HG03095 (cell line): Measurements from ENCODE around the gene BCDIN3D.
"Not testable (repeated sequence)": the region's sequence is repeated elsewhere in the genome, so short reads cannot be mapped to it uniquely, and the experiment has no call there.

Experiments used
- ATAC-seq: cut with Tn5 transposase; IDR thresholded peaks from one replicate; pipeline ENCODE4 v1.9.1; 2021; ENCODE audit warnings: moderate library complexity; ENCODE audit not compliant: unreplicated experiment

BCDIN3D gene

GRCh38 chr12:49863946-49864797, 21.3 kb upstream of the BCDIN3D start:
- no peak for ATAC-seq

DNA sequence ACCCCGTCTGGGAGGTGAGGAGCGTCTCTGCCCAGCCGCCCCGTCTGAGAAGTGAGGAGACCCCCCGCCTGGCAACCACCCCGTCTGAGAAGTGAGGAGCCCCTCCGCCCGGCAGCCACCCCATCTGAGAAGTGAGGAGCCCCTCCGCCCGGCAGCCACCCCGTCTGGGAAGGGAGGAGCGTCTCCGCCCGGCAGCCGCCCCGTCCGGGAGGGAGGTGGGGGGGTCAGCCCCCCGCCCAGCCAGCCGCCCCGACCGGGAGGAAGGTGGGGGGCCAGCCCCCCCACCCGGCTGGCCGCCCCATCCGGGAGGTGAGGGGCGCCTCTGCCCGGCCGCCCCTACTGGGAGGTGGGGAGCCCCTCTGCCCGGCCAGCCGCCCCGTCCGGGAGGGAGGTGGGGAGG, 18.0 kb upstream of the BCDIN3D start:
- not testable (repeated sequence) for ATAC-seq

- ATAC-seq = not testable (repeated sequence)
These were observed 13.0 kb upstream of the BCDIN3D start for GRCh38 chr12:49855890-49856289.

- no peak for ATAC-seq
These were observed 12.1 kb upstream of the BCDIN3D start for GRCh38 chr12:49854976-49855375.

GRCh38 chr12:49853671-49854070, 10.8 kb upstream of the BCDIN3D start:
- ATAC-seq = no peak

- no peak for ATAC-seq
These were observed 4.3 kb upstream of the BCDIN3D start for GRCh38 chr12:49847161-49847560.

DNA sequence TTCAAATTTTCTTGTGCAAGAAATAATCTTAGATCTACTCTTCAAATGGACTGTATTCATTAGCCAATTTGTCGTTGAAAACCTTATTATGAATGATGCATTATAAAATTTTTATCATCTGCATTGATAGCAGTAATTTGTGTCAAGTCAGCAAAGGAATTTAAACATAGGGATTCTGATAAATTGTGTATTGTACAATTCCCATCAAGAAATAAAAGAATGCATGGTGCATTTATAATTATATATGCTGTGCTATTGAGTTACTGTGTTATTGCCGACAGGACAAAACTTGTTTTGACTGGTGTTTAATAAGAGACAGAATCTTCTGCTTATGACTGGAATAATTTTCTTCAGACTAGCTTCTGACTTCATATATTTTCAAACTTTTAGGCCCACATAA, 3.1 kb upstream of the BCDIN3D start:
- ATAC-seq = no peak

DNA sequence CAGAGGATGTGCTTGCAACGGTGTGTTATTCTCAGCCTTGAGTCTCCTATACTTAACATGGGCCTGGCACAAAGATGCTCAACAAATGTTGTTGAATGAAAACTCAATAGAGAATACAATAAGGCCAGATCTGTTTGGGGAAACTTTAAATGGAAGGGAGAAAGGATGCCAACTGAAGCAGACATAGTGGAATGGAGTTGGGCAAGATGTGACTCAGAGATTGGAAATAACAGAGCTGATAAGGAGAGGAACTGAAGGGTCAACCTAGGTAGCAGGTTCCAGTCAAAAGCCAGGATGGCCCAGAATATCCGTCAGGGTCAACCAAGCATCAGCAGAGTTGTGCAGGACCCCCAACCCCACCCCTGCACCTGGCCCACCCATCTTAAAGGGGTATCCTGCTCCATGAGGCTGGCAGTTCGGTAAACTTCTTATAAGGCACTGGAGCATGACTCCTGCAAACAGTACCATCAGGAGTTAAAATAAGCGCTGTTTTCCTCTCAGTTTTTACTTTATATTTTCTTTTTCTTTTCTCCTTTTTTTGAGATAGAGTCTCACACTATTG, 1.1 kb upstream of the BCDIN3D start:
- no peak for ATAC-seq

DNA sequence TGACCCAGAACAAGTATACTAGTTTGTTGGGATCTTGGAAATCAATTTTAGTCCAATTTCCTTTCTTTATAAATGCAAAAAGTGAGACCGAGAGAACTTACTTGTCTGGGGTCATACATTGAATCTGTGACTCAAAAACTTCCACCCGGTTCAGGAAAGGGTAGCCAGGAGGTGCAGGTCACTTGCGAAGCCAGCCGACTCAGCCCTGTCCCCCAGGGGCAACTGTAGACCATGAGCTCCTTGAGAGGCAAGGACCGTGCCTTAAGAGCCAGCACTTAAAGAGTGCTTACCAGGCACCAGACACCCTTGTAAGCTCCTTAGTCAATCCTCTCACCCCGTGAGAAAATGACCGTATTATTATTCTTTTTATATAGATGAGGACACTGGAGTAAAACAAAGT, 505 bp upstream of the BCDIN3D start:
- no peak for ATAC-seq

GRCh38 chr12:49838973-49839633, 3.8 kb downstream of the BCDIN3D start:
- no peak for ATAC-seq

DNA sequence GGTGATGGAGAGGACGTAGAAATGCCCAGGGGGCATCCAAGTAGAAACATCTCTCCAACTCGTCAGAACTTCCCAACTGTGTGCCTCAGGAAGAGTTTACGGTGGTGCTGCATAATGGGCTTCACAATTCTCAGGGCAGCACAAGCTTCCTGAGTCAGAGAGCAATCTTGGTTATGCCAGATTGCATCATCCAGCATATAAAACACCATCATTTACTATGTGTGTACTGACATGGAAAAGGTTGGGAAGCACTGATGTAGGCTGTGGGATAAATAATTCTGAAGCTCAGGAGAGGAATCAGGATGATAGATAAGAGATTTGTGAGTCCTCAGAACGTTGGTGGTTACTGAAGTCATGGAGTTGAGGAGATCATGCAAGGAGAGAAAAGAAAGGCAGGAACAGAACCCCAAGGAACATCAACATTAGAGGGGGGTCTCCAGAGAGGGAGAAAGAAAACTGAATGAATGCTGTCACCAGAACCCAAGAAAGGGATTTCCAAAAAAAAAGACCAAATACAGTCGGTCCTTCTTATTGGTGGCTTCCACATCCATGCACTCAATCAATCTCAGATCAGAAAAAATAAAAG, 10.0 kb downstream of the BCDIN3D start:
- no peak for ATAC-seq

GRCh38 chr12:49831717-49832116, 11.2 kb downstream of the BCDIN3D start:
- ATAC-seq = no peak

- ATAC-seq = peak; percentile 76
These were observed 14.5 kb downstream of the BCDIN3D start, which contains the start of gene NCKAP5L for GRCh38 chr12:49828133-49829091. TSS of gene NCKAP5L (minus strand) at chr12:49828413. CDS start at chr12:49804044, 24,369 bp downstream.

- ATAC-seq = no peak
These were observed 15.4 kb downstream of the BCDIN3D start for GRCh38 chr12:49827401-49828099.

DNA sequence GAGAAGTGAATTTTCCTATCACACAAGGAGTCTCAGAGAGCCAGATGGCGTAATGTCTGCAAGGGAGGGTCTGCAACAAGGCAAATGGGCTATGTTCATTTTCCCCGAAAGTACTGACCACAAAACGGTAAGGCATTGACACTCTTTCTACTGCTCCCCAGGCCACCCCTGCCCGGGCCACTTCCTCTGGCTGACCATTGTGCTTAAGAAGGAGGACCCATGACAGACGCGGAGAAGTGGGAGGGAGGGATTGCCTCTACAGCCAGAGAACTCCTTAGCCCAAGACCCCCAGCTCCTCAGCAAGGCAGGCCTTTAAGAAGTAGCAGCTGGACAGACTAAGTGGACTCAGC, 15.9 kb downstream of the BCDIN3D start:
- ATAC-seq = no peak

DNA sequence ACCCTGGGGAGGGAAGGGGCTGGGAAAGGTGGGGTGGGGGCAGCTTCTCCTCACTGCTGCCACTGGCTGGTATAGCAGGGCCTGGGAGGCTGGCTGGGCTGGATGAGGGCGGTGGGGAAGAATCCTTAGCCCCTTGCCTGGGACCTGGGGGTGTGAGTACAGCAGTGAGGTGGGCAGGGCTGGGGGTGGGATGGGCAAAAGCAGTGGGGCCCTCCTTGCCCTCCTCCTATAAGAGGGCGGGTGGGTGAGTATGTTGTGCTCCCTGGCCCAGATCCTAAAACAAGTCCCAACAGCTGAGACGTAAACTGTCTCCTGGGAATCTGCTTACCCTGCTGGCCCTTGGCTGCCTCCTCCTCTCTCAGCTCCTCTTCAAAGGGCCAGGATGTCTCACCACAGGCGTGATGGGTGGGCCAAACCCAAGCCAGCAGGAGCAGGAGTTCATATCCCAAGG, 16.9 kb downstream of the BCDIN3D start:
- no peak for ATAC-seq

- ATAC-seq = no peak
These were observed 17.4 kb downstream of the BCDIN3D start for GRCh38 chr12:49825360-49825970.

- no peak for ATAC-seq
These were observed 18.0 kb downstream of the BCDIN3D start for GRCh38 chr12:49824895-49825294.

DNA sequence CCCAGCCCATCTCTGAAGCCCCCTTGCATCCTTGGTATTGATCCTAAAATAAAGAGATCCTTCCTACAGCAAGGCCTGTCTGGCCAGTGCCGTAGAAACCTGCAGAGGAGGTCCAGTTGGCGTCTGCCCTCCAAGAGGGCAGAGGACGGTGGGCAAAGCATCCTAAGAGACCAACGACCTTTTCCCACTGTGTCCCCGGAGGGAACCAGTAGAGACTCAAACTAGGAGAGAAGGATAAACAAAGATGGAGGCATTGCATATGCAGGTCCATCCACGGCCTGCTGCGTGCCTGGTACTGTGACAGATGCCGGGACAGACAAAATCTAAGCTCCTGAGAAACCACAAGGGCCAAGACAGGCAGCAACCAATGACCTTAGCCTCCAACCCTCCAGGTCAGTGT, 18.5 kb downstream of the BCDIN3D start:
- ATAC-seq = no peak
